Adrenal gland (tissue), 12 donors: ENCODE measurements around the gene BLMH. TPM values are rescaled to one million over a fixed set of nuclear protein-coding genes. Genes with fewer than 3 reads are reported as not detected.

Experiments used
- DNase-seq, 7 donors: peaks; one replicate each; pipeline ENCODE4 v3.0.0-alpha.2; 2019 to 2020
- H3K27ac ChIP-seq, 5 donors: fragments of 200-600 bp; sonication (generic) in 4 of 5; 1 replicate in 3 of 5; 2 replicates in 2 of 5; pipeline versions ENCODE4 v1.5.1 to v1.8.0; 2016 to 2020; ENCODE audit warnings: mild to moderate bottlenecking in 1 of 5
- H3K27me3 ChIP-seq: fragments of 200-600 bp; 2 replicates; pipeline ENCODE4 v1.8.0; 2021
- H3K36me3 ChIP-seq, 2 donors: fragments of 200-600 bp; replicated peaks in 1 of 2; 1 replicate in 1 of 2; 2 replicates in 1 of 2; pipeline versions ENCODE4 v1.5.1 to v1.8.0; 2018 to 2022
- H3K4me1 ChIP-seq, 2 donors: fragments of 200-600 bp; replicated peaks in 1 of 2; 1 replicate in 1 of 2; 2 replicates in 1 of 2; pipeline versions ENCODE4 v1.5.1 to v1.8.0; 2018 to 2021
- H3K4me3 ChIP-seq, 4 donors: fragments of 200-600 bp; sonication (generic) in 3 of 4; one replicate each; pipeline ENCODE4 v1.5.1; 2016 to 2018
- H3K9me3 ChIP-seq, 3 donors: fragments of 200-600 bp; sonication (generic) in 1 of 3; replicated peaks in 1 of 3; 1 replicate in 2 of 3; 2 replicates in 1 of 3; pipeline versions ENCODE4 v1.5.1 to v1.8.0; 2016 to 2021
- CTCF ChIP-seq, 6 experiments: fragments of 450-650 bp in 4 of 6; fragments of 200-600 bp in 2 of 6; sonication (generic) in 1 of 6; IDR thresholded peaks; 1 replicate in 5 of 6; 2 replicates in 1 of 6; pipeline versions ENCODE4 v1.5.1 to v1.8.0; 2016 to 2021; ENCODE audit warnings: antibody characterized with exemption in 6 of 6, mild to moderate bottlenecking in 2 of 6, moderate library complexity in 1 of 6
- POLR2A ChIP-seq, 2 donors: fragments of 450-650 bp; IDR thresholded peaks; one replicate each; pipeline ENCODE4 v1.6.1; 2017; ENCODE audit warnings: antibody characterized with exemption in 2 of 2, mild to moderate bottlenecking in 2 of 2, moderate library complexity in 1 of 2
- WGBS, 4 donors: extraction: QIAGEN DNeasy Blood & Tissue Kit in 2 of 4; methylation state at CpG; one replicate each; pipeline versions ENCODE4 v1.1.5 to v1.1.7; 2013 to 2017; 5-methylcytosine and 5-hydroxymethylcytosine counted together
- intact Hi-C, 2 donors: fragments of 100-400 bp; cut with DNase I; formaldehyde crosslinking; loops; one replicate each; pipeline versions ENCODE4 v1.14.1 to v1.15.0; 2022 to 2023
- polyA plus RNA-seq, 3 donors: library from polyadenylated mRNA; stranded (reverse); fragments of 200-250 nt in 2 of 3; fragments of 350-450 nt in 1 of 3; fragmentation: Illumina TruSeq in 1 of 3; extraction: RNeasy Lipid Tissue Mini Kit (QIAGEN cat#74804) in 1 of 3; gene quantifications; one replicate each; pipeline ENCODE4 v1.2.3, GENCODE V29; 2013 to 2014
- total RNA-seq, 9 donors: library from RNA; depleted of rRNA in 4 of 9; stranded (reverse); fragments of >200 nt in 4 of 9; fragments of 120-200 nt in 1 of 9; fragmentation: NEBNext Ultra II Directional in 1 of 9; extraction: Animal tissue kit (Norgen Biotek cat#: 25700) in 1 of 9; gene quantifications; one replicate each; pipeline versions ENCODE4 v1.1.0 to v1.2.4, GENCODE V29; 2013 to 2023
- donor health status: healthy with polysubstance abuse.
- donor health status: Bipolar disorder and iron deficiency.
- donor health status: DM: yes; HTN: yes; CAD: no.
- donor health status: DM: no; HTN: no; CAD: no.
- donor health status: DM: no; HTN: no; CAD: no.
- donor health status: DM: yes; HTN: yes; CAD: no.

The BLMH gene
- total and polyA plus RNA-seq, 12 donors = 12.1 to 41.7 (median 18.9) TPM

- no peaks in the 10 kb centered on the region for H3K27me3 ChIP-seq
- H3K4me3 ChIP-seq = no peak overlapping the region
- DNase-seq = no peak
- intact Hi-C loops = no loop called here
- no peaks in the 10 kb centered on the region for H3K36me3 ChIP-seq
- no peaks in the 10 kb centered on the region for H3K9me3 ChIP-seq
- no peaks in the 10 kb centered on the region for H3K4me1 ChIP-seq
- TF ChIP-seq POLR2A (IDR thresholded peaks at IDR 0.05) = no peak
- no peak for TF ChIP-seq CTCF (IDR thresholded peaks at IDR 0.05)
- 46 to 73% (median 66%) methylated on average over 3 of the region's 3 CpGs for WGBS, 4 donors
- H3K27ac ChIP-seq = no peak overlapping the region
Measured at GRCh38 chr17:30302241-30302640, 10.5 kb upstream of the BLMH start.

- intact Hi-C loops = no loop called here
- H3K4me1 ChIP-seq = no peaks in the 10 kb centered on the region
- no peak for DNase-seq
- H3K9me3 ChIP-seq = no peaks in the 10 kb centered on the region
- H3K36me3 ChIP-seq = no peaks in the 10 kb centered on the region
- H3K27me3 ChIP-seq = no peaks in the 10 kb centered on the region
- H3K4me3 ChIP-seq = no peak overlapping the region
- H3K27ac ChIP-seq = no peak overlapping the region
- no peak for TF ChIP-seq POLR2A (IDR thresholded peaks at IDR 0.05)
- TF ChIP-seq CTCF (IDR thresholded peaks at IDR 0.05) = no peak
Measured at GRCh38 chr17:30300818-30301217, 9.1 kb upstream of the BLMH start.

GRCh38 chr17:30299000-30299399 is 7.3 kb upstream of the BLMH start:
- TF ChIP-seq CTCF (IDR thresholded peaks at IDR 0.05) = peak in 1 of 6 experiments; percentile 10
- TF ChIP-seq POLR2A (IDR thresholded peaks at IDR 0.05) = no peak
- Histone ChIP-seq H3K27me3 (no peaks in the 10 kb centered on the region), H3K9me3 (no peaks in the 10 kb centered on the region), H3K4me3 (no peak overlapping the region), H3K27ac (no peak overlapping the region), H3K36me3 (no peaks in the 10 kb centered on the region), H3K4me1 (no peaks in the 10 kb centered on the region)
- DNase-seq = no peak
- intact Hi-C loops = no loop called here
- 68 to 86% (median 80%) methylated on average over 1 of the region's 1 CpG for WGBS, 4 donors

GRCh38 chr17:30297715-30298114 is 6.0 kb upstream of the BLMH start:
- intact Hi-C loops = no loop called here
- H3K4me1 ChIP-seq = no peaks in the 10 kb centered on the region
- WGBS, 4 donors = 95 to 100% (median 97%) methylated on average over 1 to 4 of the region's 4 CpGs
- no peaks in the 10 kb centered on the region for H3K27me3 ChIP-seq
- no peak for DNase-seq
- no peak overlapping the region for H3K27ac ChIP-seq
- no peak overlapping the region for H3K4me3 ChIP-seq
- TF ChIP-seq CTCF (IDR thresholded peaks at IDR 0.05) (no peak), POLR2A (IDR thresholded peaks at IDR 0.05) (no peak)
- H3K36me3 ChIP-seq = no peaks in the 10 kb centered on the region
- H3K9me3 ChIP-seq = no peaks in the 10 kb centered on the region
